ENCODE data around the gene SPATA18.

Gene SPATA18

DNA sequence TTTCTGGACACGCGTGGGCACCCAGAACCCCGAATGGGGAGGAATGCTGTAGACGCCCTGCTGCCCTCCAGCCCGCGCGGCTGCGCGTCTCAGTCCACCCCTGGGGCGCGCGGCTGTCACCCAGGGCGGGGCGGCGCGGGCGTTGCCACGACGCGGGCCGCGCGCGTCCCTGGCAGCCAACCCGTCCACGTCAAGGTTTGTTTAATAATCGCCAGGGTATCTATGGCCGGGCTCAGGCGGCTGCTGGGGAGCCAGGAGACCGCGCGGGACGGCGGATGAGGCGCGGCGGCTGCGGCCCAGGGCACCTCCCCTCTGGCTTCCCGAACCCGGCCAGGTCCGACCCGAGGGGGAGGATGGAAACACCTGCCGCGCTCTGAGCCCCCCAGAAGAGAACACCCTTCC, at the start of gene SPATA18:
Gene SPATA18 (plus strand): TSS at position 92 of the 402 bp plus-strand sequence. CDS start 401 bp downstream, outside the sequence.
- Mint-ChIP-seq H3K4me1 (no peaks in the 10 kb centered on the region), H3K27ac (peak within 1 kb of the TSS; percentile 34 to 78 (median 68)), H3K27me3 (ENCODE audit: low read depth) (peaks cover 50% of the 10 kb centered on the region), H3K9me3 (peaks cover 22% of the 10 kb centered on the region), H3K36me3 (ENCODE audit: low read depth) (no peaks in the 10 kb centered on the region), H3K4me3 (peak within 1 kb of the TSS; percentile 87 to 92 (median 91))
- no peak for TF ChIP-seq CTCF (IDR thresholded peaks at IDR 0.05; ENCODE audit: unreplicated experiment in 3 of 3)

DNA sequence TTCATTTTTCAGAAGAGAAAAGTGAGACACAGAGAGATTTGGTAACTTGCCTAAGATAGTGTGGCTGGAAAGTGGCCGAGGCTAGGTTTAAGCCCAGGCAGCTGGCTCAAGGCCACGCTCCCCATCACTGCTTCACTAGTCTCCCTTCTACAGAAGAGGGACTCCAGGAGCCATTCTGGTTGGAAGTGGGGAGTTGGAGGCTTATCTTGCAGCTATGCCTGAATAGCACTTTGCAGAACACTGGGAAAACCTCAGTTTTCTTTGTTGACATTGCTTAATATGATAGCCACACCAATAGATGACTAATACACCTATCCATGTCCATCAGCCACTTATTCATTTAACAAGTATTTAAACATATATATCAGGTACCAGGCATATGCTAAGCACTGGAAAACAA, 49.5 kb upstream of the SPATA18 start:
- H3K27ac Mint-ChIP-seq: no peak overlapping the region
- H3K9me3 Mint-ChIP-seq: no peaks in the 10 kb centered on the region
- H3K4me1 Mint-ChIP-seq: peaks cover 6% of the 10 kb centered on the region
- no peaks in the 10 kb centered on the region for H3K36me3 Mint-ChIP-seq (ENCODE audit: low read depth)
- no peak for TF ChIP-seq CTCF (IDR thresholded peaks at IDR 0.05; ENCODE audit: unreplicated experiment in 3 of 3)
- H3K4me3 Mint-ChIP-seq: no peak overlapping the region
- no peaks in the 10 kb centered on the region for H3K27me3 Mint-ChIP-seq (ENCODE audit: low read depth)

DNA sequence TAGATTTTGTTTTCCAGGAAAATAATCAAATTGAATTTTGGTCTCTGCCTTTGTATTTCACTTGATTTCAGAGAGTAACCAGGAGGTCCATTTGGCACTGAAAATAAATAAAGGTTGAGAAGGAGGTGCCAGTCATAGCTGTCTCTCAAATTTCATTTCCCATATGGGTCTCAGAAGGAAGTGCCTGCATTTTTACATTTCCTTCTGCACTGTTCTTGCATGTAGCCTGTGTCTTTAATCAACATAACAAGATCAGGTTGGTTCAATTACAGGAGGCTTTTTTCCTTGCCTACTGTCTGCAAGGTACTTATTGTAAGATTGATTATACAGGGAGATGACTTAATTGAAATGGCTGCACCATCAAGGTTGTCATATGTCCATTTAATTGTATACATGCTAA, 46.7 kb upstream of the SPATA18 start:
- Mint-ChIP-seq H3K9me3 (no peaks in the 10 kb centered on the region), H3K27me3 (ENCODE audit: low read depth) (no peaks in the 10 kb centered on the region), H3K4me3 (no peak overlapping the region), H3K36me3 (ENCODE audit: low read depth) (peaks cover 1% of the 10 kb centered on the region), H3K4me1 (no peaks in the 10 kb centered on the region), H3K27ac (no peak overlapping the region)
- no peak for TF ChIP-seq CTCF (IDR thresholded peaks at IDR 0.05; ENCODE audit: unreplicated experiment in 3 of 3)

DNA sequence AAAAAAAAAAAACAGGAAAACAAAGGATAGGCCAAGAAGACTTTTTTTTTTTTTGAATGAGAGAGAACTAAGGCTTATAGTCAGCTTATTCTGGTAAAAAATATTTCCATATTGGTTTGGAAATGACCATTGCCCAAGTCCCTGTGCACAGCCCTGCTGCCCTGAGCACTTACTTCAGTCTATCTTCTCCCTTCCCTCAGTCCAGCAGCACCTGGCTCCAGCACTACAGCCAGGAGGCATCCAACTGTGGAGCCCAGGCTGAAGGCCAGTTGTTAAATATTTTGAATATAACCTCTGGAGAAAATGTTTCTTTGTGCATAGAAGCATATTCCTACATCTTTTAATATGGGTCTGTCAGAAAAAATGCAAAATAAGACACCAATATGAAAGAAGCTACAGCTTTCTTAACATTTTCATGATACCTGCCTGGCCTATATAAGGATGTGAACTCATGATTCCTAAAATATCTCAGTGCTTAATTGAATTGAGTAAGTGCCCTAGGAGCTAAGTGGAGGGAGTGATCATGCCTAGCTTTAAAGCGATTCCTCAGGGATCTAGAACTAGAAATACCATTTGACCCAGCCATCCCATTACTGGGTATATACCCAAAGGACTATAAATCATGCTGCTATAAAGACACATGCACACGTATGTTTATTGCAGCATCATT, 45.4 kb upstream of the SPATA18 start:
- no peak overlapping the region for H3K4me3 Mint-ChIP-seq
- H3K36me3 Mint-ChIP-seq (ENCODE audit: low read depth): peaks cover 9% of the 10 kb centered on the region
- no peaks in the 10 kb centered on the region for H3K27me3 Mint-ChIP-seq (ENCODE audit: low read depth)
- TF ChIP-seq CTCF (IDR thresholded peaks at IDR 0.05; ENCODE audit: unreplicated experiment in 3 of 3): no peak
- no peaks in the 10 kb centered on the region for H3K4me1 Mint-ChIP-seq
- H3K9me3 Mint-ChIP-seq: peaks cover 2% of the 10 kb centered on the region
- H3K27ac Mint-ChIP-seq: no peak overlapping the region

- no peak overlapping the region for H3K4me3 Mint-ChIP-seq
- peaks cover 2% of the 10 kb centered on the region for H3K9me3 Mint-ChIP-seq
- H3K27ac Mint-ChIP-seq: no peak overlapping the region
- TF ChIP-seq CTCF (IDR thresholded peaks at IDR 0.05; ENCODE audit: unreplicated experiment in 3 of 3): no peak
- H3K36me3 Mint-ChIP-seq (ENCODE audit: low read depth): peaks cover 18% of the 10 kb centered on the region
- H3K4me1 Mint-ChIP-seq: no peaks in the 10 kb centered on the region
- no peaks in the 10 kb centered on the region for H3K27me3 Mint-ChIP-seq (ENCODE audit: low read depth)
These were observed 44.2 kb upstream of the SPATA18 start for GRCh38 chr4:52006887-52007286.

- TF ChIP-seq CTCF (IDR thresholded peaks at IDR 0.05; ENCODE audit: unreplicated experiment in 3 of 3): no peak
- Mint-ChIP-seq H3K9me3 (peaks cover 2% of the 10 kb centered on the region), H3K4me1 (no peaks in the 10 kb centered on the region), H3K4me3 (no peak overlapping the region), H3K27ac (no peak overlapping the region), H3K36me3 (ENCODE audit: low read depth) (peaks cover 18% of the 10 kb centered on the region), H3K27me3 (ENCODE audit: low read depth) (no peaks in the 10 kb centered on the region)
These were observed 40.1 kb upstream of the SPATA18 start for GRCh38 chr4:52010986-52011385.
